Neutrophil (primary cell): ENCODE results near the gene MT1HL1.

Experiments used
- H3K27ac ChIP-seq: fragments of 200-600 bp; sonication (generic); 2 replicates; pipeline ENCODE4 v1.5.1; 2016; ENCODE audit warnings: mild to moderate bottlenecking, moderate library complexity
- H3K27me3 ChIP-seq: fragments of 200-600 bp; sonication (generic); 2 replicates; pipeline ENCODE4 v1.6.0; 2016; ENCODE audit warnings: mild to moderate bottlenecking
- H3K36me3 ChIP-seq: fragments of 200-600 bp; sonication (generic); 2 replicates; pipeline ENCODE4 v1.5.1; 2017
- H3K4me1 ChIP-seq, 2 experiments: fragments of 200-600 bp in 1 of 2; sonication (generic) in 1 of 2; 1 replicate in 1 of 2; 2 replicates in 1 of 2; pipeline versions ENCODE4 v1.5.1 to v1.6.1; 2013 to 2016; ENCODE audit warnings: low read depth in 1 of 2, low read length in 1 of 2, mild to moderate bottlenecking in 1 of 2, moderate library complexity in 1 of 2; ENCODE audit not compliant: control insufficient read depth in 1 of 2, insufficient read depth in 1 of 2
- H3K4me3 ChIP-seq, 2 experiments: fragments of 200-600 bp in 1 of 2; sonication (generic) in 1 of 2; 1 replicate in 1 of 2; 2 replicates in 1 of 2; pipeline ENCODE4 v1.5.1; 2013 to 2016; ENCODE audit warnings: low read depth in 1 of 2, low read length in 1 of 2, mild to moderate bottlenecking in 1 of 2, moderate library complexity in 1 of 2
- H3K9me3 ChIP-seq: fragments of 200-600 bp; sonication (generic); 2 replicates; pipeline ENCODE4 v1.5.1; 2016
- TF ChIP-seq, protein P1 (sequence below): fragments of 200-600 bp; sonication (generic); IDR thresholded peaks from 2 replicates; pipeline ENCODE4 v1.5.1; 2016; ENCODE audit warnings: antibody characterized with exemption

MT1HL1 gene

DNA sequence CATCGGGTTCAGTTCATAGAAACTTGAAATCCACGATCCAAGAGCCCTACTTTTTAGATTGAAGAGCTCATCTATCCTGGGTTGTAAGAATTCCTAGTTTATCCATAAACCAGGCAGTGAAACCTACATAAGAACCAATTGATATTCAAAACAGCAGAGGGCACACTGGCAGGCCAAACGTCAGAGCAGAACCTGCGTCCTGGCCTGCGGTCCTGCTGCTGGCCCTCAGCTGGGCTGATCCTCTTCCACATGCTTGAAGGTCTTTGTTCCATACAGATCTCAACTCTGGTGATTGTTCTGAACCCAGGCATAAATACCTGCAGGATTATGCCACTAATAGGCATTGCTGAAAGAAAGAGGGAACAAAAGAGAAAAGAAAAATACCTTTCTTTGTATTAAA is 47.0 kb downstream of the MT1HL1 start:
- TF ChIP-seq, protein P1, sequence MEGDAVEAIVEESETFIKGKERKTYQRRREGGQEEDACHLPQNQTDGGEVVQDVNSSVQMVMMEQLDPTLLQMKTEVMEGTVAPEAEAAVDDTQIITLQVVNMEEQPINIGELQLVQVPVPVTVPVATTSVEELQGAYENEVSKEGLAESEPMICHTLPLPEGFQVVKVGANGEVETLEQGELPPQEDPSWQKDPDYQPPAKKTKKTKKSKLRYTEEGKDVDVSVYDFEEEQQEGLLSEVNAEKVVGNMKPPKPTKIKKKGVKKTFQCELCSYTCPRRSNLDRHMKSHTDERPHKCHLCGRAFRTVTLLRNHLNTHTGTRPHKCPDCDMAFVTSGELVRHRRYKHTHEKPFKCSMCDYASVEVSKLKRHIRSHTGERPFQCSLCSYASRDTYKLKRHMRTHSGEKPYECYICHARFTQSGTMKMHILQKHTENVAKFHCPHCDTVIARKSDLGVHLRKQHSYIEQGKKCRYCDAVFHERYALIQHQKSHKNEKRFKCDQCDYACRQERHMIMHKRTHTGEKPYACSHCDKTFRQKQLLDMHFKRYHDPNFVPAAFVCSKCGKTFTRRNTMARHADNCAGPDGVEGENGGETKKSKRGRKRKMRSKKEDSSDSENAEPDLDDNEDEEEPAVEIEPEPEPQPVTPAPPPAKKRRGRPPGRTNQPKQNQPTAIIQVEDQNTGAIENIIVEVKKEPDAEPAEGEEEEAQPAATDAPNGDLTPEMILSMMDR, result no peak
- Histone ChIP-seq H3K27me3 (no peaks in the 10 kb centered on the region), H3K27ac (no peak overlapping the region), H3K4me3 (no peak overlapping the region), H3K4me1 (no peaks in the 10 kb centered on the region), H3K36me3 (no peaks in the 10 kb centered on the region), H3K9me3 (no peaks in the 10 kb centered on the region)
